Activated gamma-delta T cell treated with anti-CD3 and anti-CD28 coated beads, Interleukin-2, amount 50 U/mL, for 16 hours (primary cell): ENCODE measurements around the gene PRKAG1.

ENCODE experiments used
- DNase-seq: peaks from one replicate; pipeline ENCODE4 v3.0.0-alpha.2; 2020; ENCODE audit warnings: low read depth

PRKAG1 gene

GRCh38 chr12:48981757-48982157 lies 36.8 kb downstream of the PRKAG1 start:
- no peak for DNase-seq

- no peak for DNase-seq
Observed at GRCh38 chr12:48980953-48981756, 37.4 kb downstream of the PRKAG1 start.

- no peak for DNase-seq
Observed at GRCh38 chr12:48980389-48980952, 38.1 kb downstream of the PRKAG1 start.

- no peak for DNase-seq
Observed at GRCh38 chr12:48979602-48980388, 38.8 kb downstream of the PRKAG1 start.

- no peak for DNase-seq
Observed at GRCh38 chr12:48978741-48979601, 39.6 kb downstream of the PRKAG1 start.

GRCh38 chr12:48978291-48978740 lies 40.3 kb downstream of the PRKAG1 start, which contains the start of gene WNT1:
Gene WNT1 (plus strand): TSS chr12:48978322. CDS start chr12:48978651, 329 bp downstream.
- no peak for DNase-seq

GRCh38 chr12:48977290-48978281 lies 41.0 kb downstream of the PRKAG1 start:
- peak; percentile 81 for DNase-seq

- no peak for DNase-seq
Observed at GRCh38 chr12:48973941-48974673, 44.5 kb downstream of the PRKAG1 start.

- no peak for DNase-seq
Observed at GRCh38 chr12:48973531-48973930, 45.0 kb downstream of the PRKAG1 start.

- no peak for DNase-seq
Observed at GRCh38 chr12:48972952-48973483, 45.6 kb downstream of the PRKAG1 start.

GRCh38 chr12:48972213-48972951 lies 46.2 kb downstream of the PRKAG1 start:
- DNase-seq = no peak

- no peak for DNase-seq
Observed at GRCh38 chr12:48970702-48971334, 47.8 kb downstream of the PRKAG1 start.

GRCh38 chr12:48969833-48970701 lies 48.5 kb downstream of the PRKAG1 start:
- DNase-seq = no peak

- DNase-seq = no peak
Observed at GRCh38 chr12:48969160-48969771, 49.3 kb downstream of the PRKAG1 start.

GRCh38 chr12:48968467-48968866 lies 50.1 kb downstream of the PRKAG1 start:
- DNase-seq = no peak

GRCh38 chr12:48967991-48968390 lies 50.6 kb downstream of the PRKAG1 start:
- DNase-seq = no peak
